A549 treated with Hydrocortisone at 1 μM for 4 hours (cell line): ENCODE results near the gene AKR1D1. TPM values are rescaled to one million over a fixed set of nuclear protein-coding genes. Genes with fewer than 3 reads are reported as not detected.

Experiments
- total RNA-seq: library from RNA; stranded (reverse); fragments of 200-300 nt; extraction: Qiagen RNA extraction; gene quantifications from 5 replicates; pipeline ENCODE4 v1.2.3, GENCODE V29; 2022

The AKR1D1 gene, protein sequence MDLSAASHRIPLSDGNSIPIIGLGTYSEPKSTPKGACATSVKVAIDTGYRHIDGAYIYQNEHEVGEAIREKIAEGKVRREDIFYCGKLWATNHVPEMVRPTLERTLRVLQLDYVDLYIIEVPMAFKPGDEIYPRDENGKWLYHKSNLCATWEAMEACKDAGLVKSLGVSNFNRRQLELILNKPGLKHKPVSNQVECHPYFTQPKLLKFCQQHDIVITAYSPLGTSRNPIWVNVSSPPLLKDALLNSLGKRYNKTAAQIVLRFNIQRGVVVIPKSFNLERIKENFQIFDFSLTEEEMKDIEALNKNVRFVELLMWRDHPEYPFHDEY
- not detected in 5 replicates for total RNA-seq

DNA sequence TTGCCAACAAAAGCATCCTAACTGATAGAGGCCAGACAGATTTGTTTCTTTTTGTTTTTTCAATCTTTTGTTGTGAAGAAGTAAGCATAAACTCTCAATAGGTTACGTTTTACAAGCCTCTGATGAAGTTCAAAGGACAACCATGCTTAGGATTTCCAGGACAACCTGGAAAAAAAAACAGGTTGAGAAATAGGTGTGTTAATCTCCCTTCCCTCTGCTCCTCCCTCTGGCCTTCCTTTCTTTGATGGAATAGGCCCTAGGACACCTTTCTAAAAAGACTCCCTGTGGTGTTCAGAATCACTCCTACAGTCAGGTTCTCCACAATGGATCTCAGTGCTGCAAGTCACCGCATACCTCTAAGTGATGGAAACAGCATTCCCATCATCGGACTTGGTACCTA is at the start of gene AKR1D1:
TSS of gene AKR1D1 (plus strand) at position 264 of the 400 bp plus-strand sequence. CDS start at position 324, 60 bp downstream.

Other genes with a start within 250 kb of the AKR1D1 start
- gene DGKI, start 229.5 kb upstream of the AKR1D1 start, total RNA-seq = 0.02 to 0.82 TPM (median 0.43 TPM) in 5 replicates
- gene CREB3L2, start 74.4 kb upstream of the AKR1D1 start, total RNA-seq = 22.5 to 38.5 TPM (median 27.8 TPM) in 5 replicates